Large intestine (tissue), 3 donors: ENCODE measurements around the gene MYCN. TPM values are rescaled to one million over a fixed set of nuclear protein-coding genes. Genes with fewer than 3 reads are reported as not detected.
"Not testable (repeated sequence)": the region's sequence is repeated elsewhere in the genome, so short reads cannot be mapped to it uniquely, and the experiment has no call there.

ENCODE experiments used
- DNase-seq, 2 donors: peaks; one replicate each; pipeline versions ENCODE4 v3.0.0 to v3.0.0-alpha.2; 2013
- H3K27ac ChIP-seq: one replicate; pipeline ENCODE4 v1.5.1; 2013; ENCODE audit warnings: low read length
- H3K27me3 ChIP-seq: 2 replicates; pipeline ENCODE4 v1.6.1; 2013; ENCODE audit warnings: low read length; ENCODE audit not compliant: control insufficient read depth, insufficient read depth
- H3K36me3 ChIP-seq: 2 replicates; pipeline ENCODE4 v1.6.1; 2013; ENCODE audit warnings: low read length; ENCODE audit not compliant: control insufficient read depth, insufficient read depth
- H3K4me1 ChIP-seq: one replicate; pipeline ENCODE4 v1.6.1; 2013; ENCODE audit warnings: low read length; ENCODE audit not compliant: control insufficient read depth, insufficient read depth
- H3K4me3 ChIP-seq: one replicate; pipeline ENCODE4 v1.5.1; 2013; ENCODE audit warnings: low read length
- H3K9me3 ChIP-seq: one replicate; pipeline ENCODE4 v1.6.1; 2013; ENCODE audit warnings: mild to moderate bottlenecking, low read depth, low read length, moderate library complexity; ENCODE audit not compliant: control insufficient read depth
- WGBS: methylation state at CpG from one replicate; pipeline ENCODE4 v1.1.5; 2013; ENCODE audit warnings: low lambda C conversion rate; ENCODE audit not compliant: insufficient coverage; 5-methylcytosine and 5-hydroxymethylcytosine counted together
- polyA plus RNA-seq: library from polyadenylated mRNA; unstranded; fragments of 120-200 nt; gene quantifications from one replicate; pipeline ENCODE4 v1.2.1, GENCODE V29; 2013

MYCN gene
- polyA plus RNA-seq, 1 donor, result 17.9 TPM

DNA sequence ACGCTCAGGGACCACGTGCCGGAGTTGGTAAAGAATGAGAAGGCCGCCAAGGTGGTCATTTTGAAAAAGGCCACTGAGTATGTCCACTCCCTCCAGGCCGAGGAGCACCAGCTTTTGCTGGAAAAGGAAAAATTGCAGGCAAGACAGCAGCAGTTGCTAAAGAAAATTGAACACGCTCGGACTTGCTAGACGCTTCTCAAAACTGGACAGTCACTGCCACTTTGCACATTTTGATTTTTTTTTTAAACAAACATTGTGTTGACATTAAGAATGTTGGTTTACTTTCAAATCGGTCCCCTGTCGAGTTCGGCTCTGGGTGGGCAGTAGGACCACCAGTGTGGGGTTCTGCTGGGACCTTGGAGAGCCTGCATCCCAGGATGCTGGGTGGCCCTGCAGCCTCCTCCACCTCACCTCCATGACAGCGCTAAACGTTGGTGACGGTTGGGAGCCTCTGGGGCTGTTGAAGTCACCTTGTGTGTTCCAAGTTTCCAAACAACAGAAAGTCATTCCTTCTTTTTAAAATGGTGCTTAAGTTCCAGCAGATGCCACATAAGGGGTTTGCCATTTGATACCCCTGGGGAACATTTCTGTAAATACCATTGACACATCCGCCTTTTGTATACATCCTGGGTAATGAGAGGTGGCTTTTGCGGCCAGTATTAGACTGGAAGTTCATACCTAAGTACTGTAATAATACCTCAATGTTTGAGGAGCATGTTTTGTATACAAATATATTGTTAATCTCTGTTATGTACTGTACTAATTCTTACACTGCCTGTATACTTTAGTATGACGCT lies 5.8 kb downstream of the MYCN start:
- H3K27me3 ChIP-seq, result peaks cover 1% of the 10 kb centered on the region
- WGBS, result no CpG with 5 or more reads among the region's 17 CpGs
- no peak for DNase-seq
- H3K27ac ChIP-seq, result no peak overlapping the region
- no peaks in the 10 kb centered on the region for H3K9me3 ChIP-seq
- no peak overlapping the region for H3K4me3 ChIP-seq
- peaks cover 8% of the 10 kb centered on the region for H3K4me1 ChIP-seq
- H3K36me3 ChIP-seq, result peaks cover 29% of the 10 kb centered on the region

DNA sequence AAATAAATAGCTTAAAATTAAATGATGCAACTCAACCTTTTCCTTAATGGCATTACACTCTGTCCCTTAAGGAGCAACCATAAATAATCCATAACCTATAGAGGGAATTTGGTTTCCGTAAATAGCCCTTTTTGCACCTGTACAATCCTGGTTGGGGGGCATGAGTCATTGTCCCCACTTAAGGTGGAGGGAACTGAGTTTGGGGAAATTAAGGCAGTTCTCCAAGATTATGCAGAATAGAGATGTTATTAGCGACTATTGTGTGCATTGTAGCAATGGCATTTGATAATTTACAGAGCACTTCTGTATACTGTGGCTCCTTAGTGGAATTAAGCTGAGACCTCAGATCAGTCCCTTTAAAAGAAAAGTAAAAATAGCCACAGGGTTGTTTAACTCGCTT lies 6.6 kb downstream of the MYCN start:
- H3K27me3 ChIP-seq, result no peaks in the 10 kb centered on the region
- H3K27ac ChIP-seq, result no peak overlapping the region
- H3K9me3 ChIP-seq, result no peaks in the 10 kb centered on the region
- no peak for DNase-seq
- WGBS, result no CpG with 5 or more reads among the region's 3 CpGs
- peaks cover 8% of the 10 kb centered on the region for H3K4me1 ChIP-seq
- no peak overlapping the region for H3K4me3 ChIP-seq
- H3K36me3 ChIP-seq, result peaks cover 29% of the 10 kb centered on the region

DNA sequence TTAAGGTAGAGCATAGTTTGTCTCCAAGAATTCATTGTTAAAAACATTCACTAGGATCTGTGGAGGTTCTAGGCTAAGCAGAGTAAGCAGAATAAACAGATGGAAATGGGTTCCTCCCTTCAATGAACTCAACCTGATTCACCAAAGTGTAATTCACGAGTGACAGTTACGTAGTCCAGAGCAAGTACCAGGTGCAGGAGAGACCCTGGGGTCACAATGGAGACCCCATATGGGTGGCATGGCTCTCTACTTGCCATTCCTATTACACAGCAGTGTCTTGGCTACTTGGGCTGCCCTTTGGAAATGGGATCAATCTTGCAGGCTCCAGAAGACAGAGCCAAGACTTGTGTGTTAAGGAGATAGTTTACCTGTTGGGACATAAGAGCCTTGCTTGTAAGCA lies 7.1 kb downstream of the MYCN start:
- WGBS, result no CpG with 5 or more reads among the region's 2 CpGs
- no peaks in the 10 kb centered on the region for H3K27me3 ChIP-seq
- DNase-seq, result no peak
- H3K27ac ChIP-seq, result no peak overlapping the region
- no peak overlapping the region for H3K4me3 ChIP-seq
- no peaks in the 10 kb centered on the region for H3K9me3 ChIP-seq
- H3K4me1 ChIP-seq, result peaks cover 8% of the 10 kb centered on the region
- H3K36me3 ChIP-seq, result peaks cover 29% of the 10 kb centered on the region

DNA sequence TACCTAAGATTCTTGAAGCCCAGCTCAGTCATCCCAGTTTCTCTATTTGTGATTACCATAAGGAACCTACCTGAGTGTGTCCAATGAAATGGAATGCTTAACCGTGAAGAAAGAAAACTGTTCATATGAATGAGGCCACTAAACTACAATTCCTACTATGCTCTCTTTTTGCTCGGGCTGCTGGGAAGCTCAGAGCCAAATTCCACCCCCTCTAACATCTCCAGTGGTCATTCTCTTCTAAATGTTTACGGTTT lies 8.3 kb downstream of the MYCN start:
- Histone ChIP-seq H3K4me3 (no peak overlapping the region), H3K27me3 (no peaks in the 10 kb centered on the region), H3K36me3 (peaks cover 26% of the 10 kb centered on the region), H3K9me3 (no peaks in the 10 kb centered on the region), H3K27ac (no peak overlapping the region), H3K4me1 (peaks cover 6% of the 10 kb centered on the region)
- DNase-seq, result no peak
- no CpG with 5 or more reads among the region's 3 CpGs for WGBS

DNA sequence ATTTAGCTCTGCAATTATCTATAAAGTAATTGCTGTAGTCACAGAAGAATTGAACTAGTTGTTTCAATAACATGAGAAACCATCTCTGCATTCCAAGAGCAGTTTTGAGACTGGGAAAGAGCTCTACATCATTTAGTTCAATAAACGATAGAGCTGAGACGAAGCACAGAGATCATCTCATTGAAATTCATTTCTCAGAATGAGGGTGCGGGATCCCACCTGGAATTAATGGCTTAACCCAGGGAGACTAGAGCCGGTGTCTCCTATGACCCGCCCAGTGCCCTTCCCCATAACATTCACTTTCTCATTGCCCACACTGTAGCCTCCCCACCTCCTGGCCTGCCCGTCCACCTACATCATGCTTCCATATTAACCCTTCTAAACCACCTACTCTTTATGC lies 8.8 kb downstream of the MYCN start:
- no peaks in the 10 kb centered on the region for H3K9me3 ChIP-seq
- peaks cover 3% of the 10 kb centered on the region for H3K4me1 ChIP-seq
- no peak for DNase-seq
- H3K27ac ChIP-seq, result no peak overlapping the region
- H3K36me3 ChIP-seq, result peaks cover 26% of the 10 kb centered on the region
- H3K4me3 ChIP-seq, result no peak overlapping the region
- WGBS, result 73% methylated on average over 3 of the region's 6 CpGs
- no peaks in the 10 kb centered on the region for H3K27me3 ChIP-seq

DNA sequence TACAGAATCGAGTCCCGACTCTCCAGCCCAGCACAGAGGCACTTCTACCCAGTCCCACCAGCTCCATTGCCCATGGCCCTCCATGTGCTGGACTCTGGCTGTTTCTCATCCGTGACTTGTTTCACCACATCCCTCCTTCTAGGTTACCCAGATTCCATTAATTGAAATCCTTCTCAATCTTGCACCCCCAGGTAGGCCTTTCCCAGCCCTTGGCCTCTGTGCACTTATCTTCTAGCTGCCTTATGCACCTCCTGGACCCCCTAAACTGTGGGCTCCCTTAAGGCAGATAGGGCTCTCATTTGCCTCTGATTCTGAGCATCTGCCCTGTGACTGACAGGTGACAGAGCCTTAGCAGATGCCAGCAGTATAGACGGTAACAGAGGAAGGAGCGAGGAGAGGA lies 9.2 kb downstream of the MYCN start:
- no peaks in the 10 kb centered on the region for H3K27me3 ChIP-seq
- peaks cover 26% of the 10 kb centered on the region for H3K36me3 ChIP-seq
- DNase-seq, result no peak
- no CpG with 5 or more reads among the region's 5 CpGs for WGBS
- H3K27ac ChIP-seq, result no peak overlapping the region
- no peak overlapping the region for H3K4me3 ChIP-seq
- H3K4me1 ChIP-seq, result peaks cover 2% of the 10 kb centered on the region
- no peaks in the 10 kb centered on the region for H3K9me3 ChIP-seq

DNA sequence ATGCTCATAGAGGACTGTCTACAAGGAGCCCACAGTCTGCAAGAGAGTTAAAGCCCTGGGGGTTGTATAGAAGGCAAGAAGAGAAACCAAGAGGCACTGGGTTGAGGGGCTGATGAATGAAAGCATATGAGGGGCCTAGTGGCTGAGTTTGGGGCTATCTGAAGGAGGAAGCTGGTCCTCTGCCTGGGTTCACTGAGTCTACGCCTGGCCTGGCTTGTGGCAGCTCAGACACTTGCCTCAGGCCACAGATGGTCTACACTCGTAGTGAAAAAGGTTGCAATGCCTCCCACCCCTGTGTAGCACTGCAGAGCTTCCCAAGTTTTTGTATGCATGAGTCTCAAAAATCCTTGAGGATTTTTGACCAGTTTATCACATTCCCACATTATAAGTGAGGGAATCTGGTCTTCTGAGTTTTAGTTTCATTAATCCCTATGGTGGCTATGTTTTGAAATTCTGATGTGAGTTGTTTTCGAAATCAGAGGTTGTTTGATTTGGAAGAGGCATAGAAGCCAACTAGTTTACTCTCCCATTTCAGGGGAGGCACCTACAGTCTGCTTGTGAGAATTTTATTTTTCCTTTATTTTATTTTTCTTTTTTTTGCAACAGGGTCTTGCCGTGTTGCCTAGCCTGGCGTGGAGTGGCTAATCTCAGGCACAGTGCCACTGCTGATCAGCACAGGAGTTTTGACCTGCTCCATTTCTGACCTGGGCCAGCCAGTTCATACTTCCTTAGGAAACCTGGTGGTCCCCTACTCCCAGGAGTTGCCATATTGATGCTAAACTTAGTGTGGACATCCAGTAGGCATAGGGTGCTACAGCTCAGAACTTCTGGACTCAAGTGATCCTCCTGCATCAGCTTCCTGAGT lies 10.0 kb downstream of the MYCN start:
- Histone ChIP-seq H3K27me3 (no peaks in the 10 kb centered on the region), H3K36me3 (peaks cover 23% of the 10 kb centered on the region), H3K4me3 (no peak overlapping the region), H3K9me3 (no peaks in the 10 kb centered on the region), H3K27ac (no peak overlapping the region), H3K4me1 (no peaks in the 10 kb centered on the region)
- WGBS, result 100% methylated on average over 1 of the region's 5 CpGs
- DNase-seq, result no peak

DNA sequence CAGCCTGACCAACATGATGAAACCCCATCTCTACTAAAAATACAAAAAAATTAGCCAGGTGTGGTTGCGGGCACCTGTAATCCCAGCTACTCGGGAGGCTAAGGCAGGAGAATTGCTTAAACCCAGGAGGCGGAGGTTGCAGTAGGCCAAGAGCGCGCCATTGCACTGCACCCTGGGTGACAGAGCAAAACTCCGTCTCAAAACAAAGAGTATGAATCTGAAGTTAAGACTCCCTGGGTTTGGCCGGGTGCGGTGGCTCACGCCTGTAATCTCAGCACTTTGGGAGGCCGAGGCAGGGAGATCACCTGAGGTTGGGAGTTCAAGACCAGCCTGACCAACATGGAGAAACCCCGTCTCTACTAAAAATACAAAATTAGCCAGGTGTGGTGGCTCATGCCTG lies 11.6 kb downstream of the MYCN start:
- peaks cover 11% of the 10 kb centered on the region for H3K36me3 ChIP-seq
- H3K4me1 ChIP-seq, H3K4me3 ChIP-seq, H3K27ac ChIP-seq, H3K9me3 ChIP-seq, DNase-seq, H3K27me3 ChIP-seq: not testable (repeated sequence)
- WGBS, result no CpG with 5 or more reads among the region's 11 CpGs

DNA sequence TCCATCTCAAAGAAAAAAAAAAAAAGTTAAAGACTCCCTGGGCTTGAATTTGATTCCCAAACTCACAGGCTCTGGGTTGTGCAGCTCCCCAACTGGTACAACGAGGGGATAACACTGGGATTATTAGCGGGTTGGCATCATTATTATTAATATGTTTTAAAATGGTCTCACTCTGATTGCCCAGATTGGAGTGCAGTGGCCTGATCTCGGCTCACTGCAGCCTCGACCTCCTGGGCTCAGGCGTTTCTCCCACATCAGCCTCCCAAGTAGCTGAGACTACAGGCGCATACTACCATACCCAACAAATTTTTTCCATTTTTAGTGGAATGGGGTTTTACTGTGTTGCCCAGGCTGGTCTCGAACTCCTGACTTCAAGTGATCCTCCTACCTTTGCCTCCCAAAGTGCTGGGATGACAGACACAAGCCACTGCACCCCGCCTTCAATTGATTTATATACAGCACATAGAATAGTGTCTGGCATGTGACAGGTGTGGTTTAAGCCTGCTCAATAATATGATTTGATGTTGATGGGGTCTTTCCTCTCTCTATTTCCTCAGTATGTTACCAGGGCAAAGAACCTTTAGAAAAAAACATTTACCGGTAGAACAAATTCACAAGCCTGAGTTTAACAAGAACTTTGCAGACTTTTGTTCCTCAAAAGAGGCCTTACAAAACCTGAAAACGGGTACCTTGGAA lies 12.2 kb downstream of the MYCN start:
- DNase-seq, result no peak
- Histone ChIP-seq H3K36me3 (peaks cover 4% of the 10 kb centered on the region), H3K4me3 (no peak overlapping the region), H3K9me3 (no peaks in the 10 kb centered on the region), H3K27me3 (no peaks in the 10 kb centered on the region), H3K4me1 (no peaks in the 10 kb centered on the region), H3K27ac (no peak overlapping the region)
- WGBS, result no CpG with 5 or more reads among the region's 10 CpGs

DNA sequence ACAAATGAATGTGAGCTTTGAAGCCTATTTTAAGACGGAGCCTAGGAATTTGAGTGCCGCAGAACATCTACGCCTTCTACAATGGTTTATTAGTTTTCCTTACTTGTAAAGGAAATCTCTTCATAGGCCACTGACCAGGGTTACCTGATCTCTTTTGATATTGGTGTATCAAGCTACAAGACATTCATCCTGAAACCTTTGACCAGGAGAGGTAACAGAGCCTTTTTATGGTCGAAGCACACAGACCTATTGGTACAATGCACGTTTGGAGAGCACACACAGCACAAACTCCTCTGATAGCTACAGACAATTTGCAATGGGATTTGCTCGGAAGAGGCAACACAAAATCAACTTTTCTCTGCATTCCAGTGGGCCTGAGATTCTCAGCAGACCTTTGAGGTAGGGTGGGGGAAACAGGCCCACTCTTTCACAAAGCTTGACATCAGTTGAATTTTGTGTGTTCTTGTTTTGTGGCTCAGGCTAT lies 12.8 kb downstream of the MYCN start:
- Histone ChIP-seq H3K27ac (no peak overlapping the region), H3K9me3 (no peaks in the 10 kb centered on the region), H3K4me3 (no peak overlapping the region), H3K36me3 (peaks cover 2% of the 10 kb centered on the region), H3K27me3 (no peaks in the 10 kb centered on the region), H3K4me1 (no peaks in the 10 kb centered on the region)
- DNase-seq, result no peak
- 67% methylated on average over 1 of the region's 6 CpGs for WGBS
